RWPE2 (cell line): Measurements from ENCODE around the gene IRF2BPL.

Experiments
- ATAC-seq: fragments of 200-7000 bp; cut with Tn5 transposase; 3 replicates; pipeline ENCODE4 v1.9.1; 2021; ENCODE audit warnings: low read depth
- DNase-seq: peaks from one replicate; pipeline ENCODE4 v3.0.0-alpha.2; 2020; ENCODE audit warnings: low spot score
- H3K27ac ChIP-seq: fragments of 450-650 bp; 2 replicates; pipeline ENCODE4 v1.5.1; 2017; ENCODE audit warnings: mild to moderate bottlenecking; ENCODE audit not compliant: poor library complexity, severe bottlenecking
- H3K27me3 ChIP-seq: fragments of 250-450 bp; sonication (Bioruptor Pico); 2 replicates; pipeline ENCODE4 v1.5.1; 2021; ENCODE audit warnings: mild to moderate bottlenecking, moderate library complexity; ENCODE audit not compliant: insufficient read depth, poor library complexity, severe bottlenecking
- H3K36me3 ChIP-seq: fragments of 250-450 bp; sonication (Bioruptor Pico); 2 replicates; pipeline ENCODE4 v1.5.1; 2020; ENCODE audit warnings: low read depth, mild to moderate bottlenecking, moderate library complexity
- H3K4me1 ChIP-seq: fragments of 250-450 bp; sonication (Bioruptor Pico); 2 replicates; pipeline ENCODE4 v1.5.1; 2021; ENCODE audit warnings: mild to moderate bottlenecking, moderate library complexity; ENCODE audit not compliant: insufficient read depth, poor library complexity, severe bottlenecking
- H3K4me3 ChIP-seq: fragments of 250-450 bp; sonication (Bioruptor Pico); 2 replicates; pipeline ENCODE4 v1.5.1; 2021; ENCODE audit warnings: mild to moderate bottlenecking, moderate library complexity; ENCODE audit not compliant: severe bottlenecking
- H3K9me3 ChIP-seq: fragments of 250-450 bp; sonication (Bioruptor Pico); 2 replicates; pipeline ENCODE4 v1.5.1; 2021; ENCODE audit warnings: mild to moderate bottlenecking, moderate library complexity; ENCODE audit not compliant: severe bottlenecking
- TF ChIP-seq, protein P1 (sequence below): fragments of 450-650 bp; IDR thresholded peaks from one replicate; pipeline ENCODE4 v1.5.1; 2017; ENCODE audit warnings: mild to moderate bottlenecking, moderate library complexity; ENCODE audit not compliant: poor library complexity, severe bottlenecking

IRF2BPL gene

DNA sequence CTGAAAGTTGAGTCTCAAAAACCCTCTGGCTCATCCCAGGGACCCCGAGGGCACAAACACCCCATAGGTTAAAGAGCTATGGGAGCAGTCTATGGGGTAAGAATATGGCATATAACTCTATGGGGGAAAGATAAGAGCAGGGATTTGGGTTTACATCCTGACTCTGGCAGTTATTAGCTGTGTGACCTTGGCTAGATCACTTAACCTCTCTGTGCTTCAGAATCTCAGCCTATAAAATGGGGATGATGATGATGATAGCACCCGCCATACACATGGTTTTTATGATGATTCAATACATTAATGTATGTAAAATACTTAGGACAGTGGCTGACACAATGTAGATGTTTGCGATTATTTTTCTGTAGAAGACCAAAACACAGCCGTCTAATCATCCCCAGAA, 26.2 kb downstream of the IRF2BPL start:
- no peaks in the 10 kb centered on the region for H3K27me3 ChIP-seq
- peaks cover 20% of the 10 kb centered on the region for H3K4me1 ChIP-seq
- H3K36me3 ChIP-seq, result no peaks in the 10 kb centered on the region
- H3K27ac ChIP-seq, result no peak overlapping the region
- TF ChIP-seq, protein P1, sequence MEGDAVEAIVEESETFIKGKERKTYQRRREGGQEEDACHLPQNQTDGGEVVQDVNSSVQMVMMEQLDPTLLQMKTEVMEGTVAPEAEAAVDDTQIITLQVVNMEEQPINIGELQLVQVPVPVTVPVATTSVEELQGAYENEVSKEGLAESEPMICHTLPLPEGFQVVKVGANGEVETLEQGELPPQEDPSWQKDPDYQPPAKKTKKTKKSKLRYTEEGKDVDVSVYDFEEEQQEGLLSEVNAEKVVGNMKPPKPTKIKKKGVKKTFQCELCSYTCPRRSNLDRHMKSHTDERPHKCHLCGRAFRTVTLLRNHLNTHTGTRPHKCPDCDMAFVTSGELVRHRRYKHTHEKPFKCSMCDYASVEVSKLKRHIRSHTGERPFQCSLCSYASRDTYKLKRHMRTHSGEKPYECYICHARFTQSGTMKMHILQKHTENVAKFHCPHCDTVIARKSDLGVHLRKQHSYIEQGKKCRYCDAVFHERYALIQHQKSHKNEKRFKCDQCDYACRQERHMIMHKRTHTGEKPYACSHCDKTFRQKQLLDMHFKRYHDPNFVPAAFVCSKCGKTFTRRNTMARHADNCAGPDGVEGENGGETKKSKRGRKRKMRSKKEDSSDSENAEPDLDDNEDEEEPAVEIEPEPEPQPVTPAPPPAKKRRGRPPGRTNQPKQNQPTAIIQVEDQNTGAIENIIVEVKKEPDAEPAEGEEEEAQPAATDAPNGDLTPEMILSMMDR, result no peak
- no peaks in the 10 kb centered on the region for H3K9me3 ChIP-seq
- DNase-seq (no peak), ATAC-seq (no peak)
- H3K4me3 ChIP-seq, result no peak overlapping the region

- H3K27ac ChIP-seq, result no peak overlapping the region
- no peaks in the 10 kb centered on the region for H3K36me3 ChIP-seq
- DNase-seq (no peak), ATAC-seq (no peak)
- no peaks in the 10 kb centered on the region for H3K27me3 ChIP-seq
- TF ChIP-seq, protein P1, result no peak
- no peaks in the 10 kb centered on the region for H3K9me3 ChIP-seq
- H3K4me1 ChIP-seq, result peaks cover 13% of the 10 kb centered on the region
- H3K4me3 ChIP-seq, result no peak overlapping the region
Measured at GRCh38 chr14:77000340-77001270, 27.9 kb downstream of the IRF2BPL start.

- H3K4me1 ChIP-seq, result peaks cover 1% of the 10 kb centered on the region
Measured at GRCh38 chr14:76998910-76999309, 29.6 kb downstream of the IRF2BPL start.

DNA sequence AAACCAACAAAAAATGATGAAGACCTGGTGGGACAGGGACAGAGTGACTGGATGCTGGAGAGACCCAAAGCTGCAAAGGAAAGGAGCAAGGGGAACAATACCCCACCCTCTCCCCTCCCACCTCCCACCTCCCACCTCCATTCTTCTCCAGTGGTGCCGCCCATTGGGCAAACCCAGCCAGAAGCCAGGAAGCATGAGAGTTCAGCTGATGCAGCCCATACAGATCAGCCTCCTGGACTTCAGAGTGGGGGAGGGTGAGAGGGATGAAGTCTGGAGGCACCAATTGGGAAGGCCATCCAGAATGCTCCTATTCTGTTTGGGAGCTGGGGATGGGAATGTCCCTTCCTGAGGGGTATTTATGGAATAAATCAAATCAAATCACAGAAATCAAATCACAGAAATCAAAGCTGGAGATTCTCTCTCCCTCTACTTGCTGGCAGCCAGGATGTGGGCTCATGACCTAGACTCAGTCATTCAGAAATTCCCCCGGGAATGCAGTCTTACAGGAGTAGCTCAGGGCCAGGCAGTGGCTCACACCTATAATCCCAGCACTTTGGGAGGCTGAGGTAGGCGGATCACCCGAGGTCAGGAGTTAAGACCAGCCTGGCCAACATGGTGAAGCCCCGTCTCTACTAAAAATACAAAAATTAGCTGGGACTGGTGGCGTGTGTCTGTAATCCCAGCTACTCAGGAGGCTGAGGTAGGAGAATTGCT, 31.1 kb downstream of the IRF2BPL start:
- no peaks in the 10 kb centered on the region for H3K36me3 ChIP-seq
- H3K4me1 ChIP-seq, result no peaks in the 10 kb centered on the region
- no peak for DNase-seq
- no peak overlapping the region for H3K4me3 ChIP-seq
- TF ChIP-seq, protein P1, result no peak
- H3K27me3 ChIP-seq, result no peaks in the 10 kb centered on the region
- no peaks in the 10 kb centered on the region for H3K9me3 ChIP-seq
- 0 out of 3 replicates have a peak, but pooled peaks have one; percentile 45 for ATAC-seq
- H3K27ac ChIP-seq, result no peak overlapping the region

More at GRCh38 chr14:76998910-76999309, 29.6 kb downstream of the IRF2BPL start:
- Histone ChIP-seq H3K36me3 (no peaks in the 10 kb centered on the region), H3K27me3 (no peaks in the 10 kb centered on the region), H3K4me3 (no peak overlapping the region), H3K9me3 (no peaks in the 10 kb centered on the region), H3K27ac (no peak overlapping the region)
- no peak for ATAC-seq
- no peak for DNase-seq
- TF ChIP-seq, protein P1, result no peak
